ENCODE data around the gene ACSL5.

ACSL5 gene

DNA sequence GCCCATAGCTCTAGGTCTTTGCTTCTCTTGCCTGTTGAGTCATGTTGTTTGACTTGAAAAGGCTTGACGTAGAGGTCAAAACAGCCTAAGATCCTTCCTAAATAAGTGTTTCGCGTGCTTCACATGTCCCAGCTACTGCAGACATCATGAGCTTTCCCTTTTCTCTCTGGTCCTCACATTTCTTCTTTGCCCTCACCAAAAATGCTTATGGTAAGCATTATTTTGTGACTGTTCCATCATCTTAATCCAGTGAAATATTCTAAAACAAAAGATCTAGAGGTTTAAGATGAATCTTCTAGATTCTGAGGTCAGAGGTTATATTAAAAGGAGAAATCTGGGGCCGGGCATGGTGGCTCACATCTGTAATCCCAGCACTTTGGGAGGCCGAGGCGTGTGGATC lies 8.5 kb upstream of the ACSL5 start:
- Histone ChIP-seq H3K27ac (ENCODE audit: low read depth, low read length, poor library complexity, severe bottlenecking) (no peak overlapping the region), H3K27me3 (ENCODE audit: insufficient read depth, low read length) (peaks cover 3% of the 10 kb centered on the region; the same call in 1 of the 2 replicates), H3K4me3 (ENCODE audit: low read depth, low read length, poor library complexity, severe bottlenecking) (no peak overlapping the region), H3K4me2 (ENCODE audit: low read length) (no peak overlapping the region), H4K20me1 (ENCODE audit: insufficient read depth, low read length) (no peaks in the 10 kb centered on the region), H3F3A (ENCODE audit: insufficient read depth, low read length) (no peaks in the 10 kb centered on the region), H3K9me3 (ENCODE audit: low read length) (no peaks in the 10 kb centered on the region), H3K36me3 (ENCODE audit: insufficient read depth, low read length) (no peaks in the 10 kb centered on the region), H3K9me2 (ENCODE audit: low read depth, low read length) (no peaks in the 10 kb centered on the region), H3K79me2 (ENCODE audit: insufficient read depth, low read length) (no peaks in the 10 kb centered on the region), H3K9ac (ENCODE audit: low read length) (no peak overlapping the region), H3K4me1 (ENCODE audit: insufficient read depth, low read length, severe bottlenecking) (no peaks in the 10 kb centered on the region), H2AFZ (ENCODE audit: low read length) (no peak overlapping the region)
- TF ChIP-seq, protein P1, sequence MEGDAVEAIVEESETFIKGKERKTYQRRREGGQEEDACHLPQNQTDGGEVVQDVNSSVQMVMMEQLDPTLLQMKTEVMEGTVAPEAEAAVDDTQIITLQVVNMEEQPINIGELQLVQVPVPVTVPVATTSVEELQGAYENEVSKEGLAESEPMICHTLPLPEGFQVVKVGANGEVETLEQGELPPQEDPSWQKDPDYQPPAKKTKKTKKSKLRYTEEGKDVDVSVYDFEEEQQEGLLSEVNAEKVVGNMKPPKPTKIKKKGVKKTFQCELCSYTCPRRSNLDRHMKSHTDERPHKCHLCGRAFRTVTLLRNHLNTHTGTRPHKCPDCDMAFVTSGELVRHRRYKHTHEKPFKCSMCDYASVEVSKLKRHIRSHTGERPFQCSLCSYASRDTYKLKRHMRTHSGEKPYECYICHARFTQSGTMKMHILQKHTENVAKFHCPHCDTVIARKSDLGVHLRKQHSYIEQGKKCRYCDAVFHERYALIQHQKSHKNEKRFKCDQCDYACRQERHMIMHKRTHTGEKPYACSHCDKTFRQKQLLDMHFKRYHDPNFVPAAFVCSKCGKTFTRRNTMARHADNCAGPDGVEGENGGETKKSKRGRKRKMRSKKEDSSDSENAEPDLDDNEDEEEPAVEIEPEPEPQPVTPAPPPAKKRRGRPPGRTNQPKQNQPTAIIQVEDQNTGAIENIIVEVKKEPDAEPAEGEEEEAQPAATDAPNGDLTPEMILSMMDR (IDR thresholded peaks at IDR 0.05; ENCODE audit: low read length) = no peak
- no peak for TF ChIP-seq EZH2 (IDR thresholded peaks at IDR 0.05; ENCODE audit: borderline replicate concordance, low read length)

DNA sequence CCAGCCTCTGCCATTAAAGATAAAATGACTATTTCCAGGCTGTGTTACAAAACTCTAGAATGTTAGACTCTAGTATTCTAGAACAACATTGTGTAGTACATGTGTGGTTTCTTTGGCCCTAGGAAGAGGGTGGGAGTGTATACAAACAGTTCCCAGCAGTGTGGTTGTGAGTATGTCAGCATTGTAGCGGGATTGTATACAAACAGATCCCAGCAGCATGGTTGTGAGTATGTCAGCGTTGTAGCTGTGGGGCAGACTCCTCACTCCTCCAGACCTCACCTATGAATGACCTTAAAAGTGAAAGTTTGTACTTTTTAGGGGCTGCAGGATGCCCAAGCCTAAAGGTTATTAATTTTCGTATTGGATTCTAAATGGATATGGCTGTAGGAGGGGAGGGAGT lies 6.9 kb upstream of the ACSL5 start:
- H3K4me2 ChIP-seq (ENCODE audit: low read length) = no peak overlapping the region
- TF ChIP-seq EZH2 (IDR thresholded peaks at IDR 0.05; ENCODE audit: borderline replicate concordance, low read length) = no peak
- TF ChIP-seq, protein P1 (IDR thresholded peaks at IDR 0.05; ENCODE audit: low read length) = no peak
- no peaks in the 10 kb centered on the region for H3K79me2 ChIP-seq (ENCODE audit: insufficient read depth, low read length)
- no peaks in the 10 kb centered on the region for H4K20me1 ChIP-seq (ENCODE audit: insufficient read depth, low read length)
- no peaks in the 10 kb centered on the region for H3K36me3 ChIP-seq (ENCODE audit: insufficient read depth, low read length)
- H3K9me2 ChIP-seq (ENCODE audit: low read depth, low read length) = no peaks in the 10 kb centered on the region
- no peaks in the 10 kb centered on the region for H3K9me3 ChIP-seq (ENCODE audit: low read length)
- no peak overlapping the region for H3K27ac ChIP-seq (ENCODE audit: low read depth, low read length, poor library complexity, severe bottlenecking)
- no peaks in the 10 kb centered on the region for H3K4me1 ChIP-seq (ENCODE audit: insufficient read depth, low read length, severe bottlenecking)
- no peaks in the 10 kb centered on the region for H3F3A ChIP-seq (ENCODE audit: insufficient read depth, low read length)
- H3K9ac ChIP-seq (ENCODE audit: low read length) = no peak overlapping the region
- H3K4me3 ChIP-seq (ENCODE audit: low read depth, low read length, poor library complexity, severe bottlenecking) = no peak overlapping the region
- no peak overlapping the region for H2AFZ ChIP-seq (ENCODE audit: low read length)
- H3K27me3 ChIP-seq (ENCODE audit: insufficient read depth, low read length) = peaks cover 3% of the 10 kb centered on the region; the same call in 1 of the 2 replicates

DNA sequence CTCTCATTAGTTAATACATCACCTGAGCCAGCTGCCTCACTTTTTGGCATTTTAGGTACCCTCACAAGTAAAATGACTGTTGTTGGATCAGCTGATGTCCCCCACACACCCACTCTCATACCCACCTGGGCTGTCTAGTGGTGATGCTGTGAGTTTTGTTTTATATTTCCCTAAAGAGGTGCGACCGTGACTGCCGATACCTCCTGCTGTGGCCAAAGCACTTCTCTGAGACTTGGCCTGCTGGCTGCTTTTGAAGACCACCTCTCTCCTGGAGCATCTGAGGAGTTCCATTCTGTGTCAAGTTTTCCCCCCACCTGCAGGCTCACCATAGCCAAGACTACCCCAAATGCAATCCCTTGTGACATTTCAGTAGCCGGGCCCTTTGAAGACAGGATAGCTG lies 6.4 kb upstream of the ACSL5 start:
- TF ChIP-seq EZH2 (IDR thresholded peaks at IDR 0.05; ENCODE audit: borderline replicate concordance, low read length) = no peak
- TF ChIP-seq, protein P1 (IDR thresholded peaks at IDR 0.05; ENCODE audit: low read length) = no peak
- H3F3A ChIP-seq (ENCODE audit: insufficient read depth, low read length) = no peaks in the 10 kb centered on the region
- no peaks in the 10 kb centered on the region for H3K4me1 ChIP-seq (ENCODE audit: insufficient read depth, low read length, severe bottlenecking)

More for the DNA sequence above, 6.4 kb upstream of the ACSL5 start:
- no peaks in the 10 kb centered on the region for H4K20me1 ChIP-seq (ENCODE audit: insufficient read depth, low read length)
- H3K27ac ChIP-seq (ENCODE audit: low read depth, low read length, poor library complexity, severe bottlenecking) = no peak overlapping the region
- H3K79me2 ChIP-seq (ENCODE audit: insufficient read depth, low read length) = no peaks in the 10 kb centered on the region
- no peaks in the 10 kb centered on the region for H3K9me2 ChIP-seq (ENCODE audit: low read depth, low read length)
- H3K9me3 ChIP-seq (ENCODE audit: low read length) = no peaks in the 10 kb centered on the region
- no peaks in the 10 kb centered on the region for H3K36me3 ChIP-seq (ENCODE audit: insufficient read depth, low read length)
- peaks cover 3% of the 10 kb centered on the region; the same call in 1 of the 2 replicates for H3K27me3 ChIP-seq (ENCODE audit: insufficient read depth, low read length)
- no peak overlapping the region for H3K4me3 ChIP-seq (ENCODE audit: low read depth, low read length, poor library complexity, severe bottlenecking)
- no peak overlapping the region for H2AFZ ChIP-seq (ENCODE audit: low read length)
- H3K9ac ChIP-seq (ENCODE audit: low read length) = no peak overlapping the region
- H3K4me2 ChIP-seq (ENCODE audit: low read length) = no peak overlapping the region

All from OCI-LY1 (cell line).